ENCODE results near the gene CEACAM19. TPM values are rescaled to one million over a fixed set of nuclear protein-coding genes. Genes with fewer than 3 reads are reported as not detected.

The CEACAM19 gene
- total and polyA plus RNA-seq, 2 of the 13 experiments (the other 11 are each of a cell fraction or from before 2014, with no cell fraction given), result 1.3 to 4.0 TPM

- no peak for TF ChIP-seq ATF6 (CRISPR knock-in tag; conservative IDR thresholded peaks at IDR 0.05)
- no peak for TF ChIP-seq HOXA9 (CRISPR knock-in tag; IDR thresholded peaks at IDR 0.05; ENCODE audit: borderline replicate concordance)
- TF ChIP-seq, protein P1, sequence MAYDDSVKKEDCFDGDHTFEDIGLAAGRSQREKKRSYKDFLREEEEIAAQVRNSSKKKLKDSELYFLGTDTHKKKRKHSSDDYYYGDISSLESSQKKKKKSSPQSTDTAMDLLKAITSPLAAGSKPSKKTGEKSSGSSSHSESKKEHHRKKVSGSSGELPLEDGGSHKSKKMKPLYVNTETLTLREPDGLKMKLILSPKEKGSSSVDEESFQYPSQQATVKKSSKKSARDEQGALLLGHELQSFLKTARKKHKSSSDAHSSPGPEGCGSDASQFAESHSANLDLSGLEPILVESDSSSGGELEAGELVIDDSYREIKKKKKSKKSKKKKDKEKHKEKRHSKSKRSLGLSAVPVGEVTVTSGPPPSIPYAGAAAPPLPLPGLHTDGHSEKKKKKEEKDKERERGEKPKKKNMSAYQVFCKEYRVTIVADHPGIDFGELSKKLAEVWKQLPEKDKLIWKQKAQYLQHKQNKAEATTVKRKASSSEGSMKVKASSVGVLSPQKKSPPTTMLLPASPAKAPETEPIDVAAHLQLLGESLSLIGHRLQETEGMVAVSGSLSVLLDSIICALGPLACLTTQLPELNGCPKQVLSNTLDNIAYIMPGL (CRISPR knock-in tag; IDR thresholded peaks at IDR 0.05; ENCODE audit: borderline replicate concordance in 1 of 2, low read depth in 1 of 2), result peak; percentile 77
- TF ChIP-seq ZNF180 (CRISPR knock-in tag; IDR thresholded peaks at IDR 0.05; ENCODE audit: borderline replicate concordance, low read depth), result no peak
- no peak for TF ChIP-seq ATAD3A (CRISPR knock-in tag; IDR thresholded peaks at IDR 0.05)
- TF ChIP-seq, protein P2, sequence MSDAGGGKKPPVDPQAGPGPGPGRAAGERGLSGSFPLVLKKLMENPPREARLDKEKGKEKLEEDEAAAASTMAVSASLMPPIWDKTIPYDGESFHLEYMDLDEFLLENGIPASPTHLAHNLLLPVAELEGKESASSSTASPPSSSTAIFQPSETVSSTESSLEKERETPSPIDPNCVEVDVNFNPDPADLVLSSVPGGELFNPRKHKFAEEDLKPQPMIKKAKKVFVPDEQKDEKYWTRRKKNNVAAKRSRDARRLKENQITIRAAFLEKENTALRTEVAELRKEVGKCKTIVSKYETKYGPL (CRISPR knock-in tag; IDR thresholded peaks at IDR 0.05), result no peak
- TF ChIP-seq, protein P3, sequence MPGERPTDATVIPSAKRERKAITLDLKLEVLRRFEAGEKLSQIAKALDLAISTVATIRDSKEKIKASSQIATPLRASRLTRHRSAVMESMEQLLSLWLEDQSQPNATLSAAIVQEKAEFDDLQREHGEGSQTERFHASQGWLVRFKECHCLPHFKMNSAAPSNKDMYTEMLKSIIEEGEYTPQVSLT (CRISPR knock-in tag; IDR thresholded peaks at IDR 0.05; ENCODE audit: borderline replicate concordance, low read depth), result no peak
- no peak for TF ChIP-seq PREB (CRISPR knock-in tag; IDR thresholded peaks at IDR 0.05)
- TF ChIP-seq ZNF337 (CRISPR knock-in tag; IDR thresholded peaks at IDR 0.05; ENCODE audit: borderline replicate concordance, low read depth), result peak; percentile 63; the same call in 1 of the 2 replicates
- peak; percentile 92 for TF ChIP-seq HNRNPH1 (optimal IDR thresholded peaks at IDR 0.05; ENCODE audit: low read depth, low read length)
- TF ChIP-seq ARNTL (CRISPR knock-in tag; IDR thresholded peaks at IDR 0.05), result peak; percentile 66
- TF ChIP-seq NFE2L2 (IDR thresholded peaks at IDR 0.05; ENCODE audit: low read length), result 0 out of 2 replicates have a peak, but pooled peaks have one; percentile 4
- peak; percentile 30 for TF ChIP-seq PHF8 (CRISPR knock-in tag; IDR thresholded peaks at IDR 0.05)
- TF ChIP-seq, protein P4, sequence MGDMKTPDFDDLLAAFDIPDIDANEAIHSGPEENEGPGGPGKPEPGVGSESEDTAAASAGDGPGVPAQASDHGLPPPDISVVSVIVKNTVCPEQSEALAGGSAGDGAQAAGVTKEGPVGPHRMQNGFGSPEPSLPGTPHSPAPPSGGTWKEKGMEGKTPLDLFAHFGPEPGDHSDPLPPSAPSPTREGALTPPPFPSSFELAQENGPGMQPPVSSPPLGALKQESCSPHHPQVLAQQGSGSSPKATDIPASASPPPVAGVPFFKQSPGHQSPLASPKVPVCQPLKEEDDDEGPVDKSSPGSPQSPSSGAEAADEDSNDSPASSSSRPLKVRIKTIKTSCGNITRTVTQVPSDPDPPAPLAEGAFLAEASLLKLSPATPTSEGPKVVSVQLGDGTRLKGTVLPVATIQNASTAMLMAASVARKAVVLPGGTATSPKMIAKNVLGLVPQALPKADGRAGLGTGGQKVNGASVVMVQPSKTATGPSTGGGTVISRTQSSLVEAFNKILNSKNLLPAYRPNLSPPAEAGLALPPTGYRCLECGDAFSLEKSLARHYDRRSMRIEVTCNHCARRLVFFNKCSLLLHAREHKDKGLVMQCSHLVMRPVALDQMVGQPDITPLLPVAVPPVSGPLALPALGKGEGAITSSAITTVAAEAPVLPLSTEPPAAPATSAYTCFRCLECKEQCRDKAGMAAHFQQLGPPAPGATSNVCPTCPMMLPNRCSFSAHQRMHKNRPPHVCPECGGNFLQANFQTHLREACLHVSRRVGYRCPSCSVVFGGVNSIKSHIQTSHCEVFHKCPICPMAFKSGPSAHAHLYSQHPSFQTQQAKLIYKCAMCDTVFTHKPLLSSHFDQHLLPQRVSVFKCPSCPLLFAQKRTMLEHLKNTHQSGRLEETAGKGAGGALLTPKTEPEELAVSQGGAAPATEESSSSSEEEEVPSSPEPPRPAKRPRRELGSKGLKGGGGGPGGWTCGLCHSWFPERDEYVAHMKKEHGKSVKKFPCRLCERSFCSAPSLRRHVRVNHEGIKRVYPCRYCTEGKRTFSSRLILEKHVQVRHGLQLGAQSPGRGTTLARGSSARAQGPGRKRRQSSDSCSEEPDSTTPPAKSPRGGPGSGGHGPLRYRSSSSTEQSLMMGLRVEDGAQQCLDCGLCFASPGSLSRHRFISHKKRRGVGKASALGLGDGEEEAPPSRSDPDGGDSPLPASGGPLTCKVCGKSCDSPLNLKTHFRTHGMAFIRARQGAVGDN (CRISPR knock-in tag; IDR thresholded peaks at IDR 0.05), result peak; percentile 89
- TF ChIP-seq DR1 (CRISPR knock-in tag; IDR thresholded peaks at IDR 0.05), result 0 out of 2 replicates have a peak, but pooled peaks have one; percentile 42
- TF ChIP-seq, protein P5, sequence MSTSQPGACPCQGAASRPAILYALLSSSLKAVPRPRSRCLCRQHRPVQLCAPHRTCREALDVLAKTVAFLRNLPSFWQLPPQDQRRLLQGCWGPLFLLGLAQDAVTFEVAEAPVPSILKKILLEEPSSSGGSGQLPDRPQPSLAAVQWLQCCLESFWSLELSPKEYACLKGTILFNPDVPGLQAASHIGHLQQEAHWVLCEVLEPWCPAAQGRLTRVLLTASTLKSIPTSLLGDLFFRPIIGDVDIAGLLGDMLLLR (CRISPR knock-in tag; IDR thresholded peaks at IDR 0.05), result no peak
Observed at GRCh38 chr19:44718441-44719261, 47.4 kb downstream of the CEACAM19 start (continued).
